Fibroblast of lung (primary cell): Measurements from ENCODE around the gene PDE10A. TPM values are rescaled to one million over a fixed set of nuclear protein-coding genes. Genes with fewer than 3 reads are reported as not detected.

Experiments used
- DNase-seq, 2 donors: peaks; one replicate each; pipeline versions ENCODE4 v3.0.0 to v3.0.0-alpha.2; 2010; ENCODE audit warnings: low read depth in 2 of 2
- H2AFZ ChIP-seq: 2 replicates; pipeline ENCODE4 v1.5.1; 2012; ENCODE audit warnings: low read length, control low read depth, inconsistent platforms
- H3K27ac ChIP-seq: 2 replicates; pipeline ENCODE4 v1.5.1; 2011; ENCODE audit warnings: low read length, control low read depth; ENCODE audit not compliant: insufficient read depth
- H3K27me3 ChIP-seq: 2 replicates; pipeline ENCODE4 v1.5.1; 2011; ENCODE audit warnings: mild to moderate bottlenecking, low read length; ENCODE audit not compliant: control insufficient read depth, insufficient read depth
- H3K36me3 ChIP-seq: 2 replicates; pipeline ENCODE4 v1.5.1; 2011; ENCODE audit warnings: low read length; ENCODE audit not compliant: control insufficient read depth, insufficient read depth
- H3K4me1 ChIP-seq: 2 replicates; pipeline ENCODE4 v1.5.1; 2011; ENCODE audit warnings: low read length; ENCODE audit not compliant: control insufficient read depth, insufficient read depth; ENCODE audit errors: extremely low read depth
- H3K4me2 ChIP-seq: 2 replicates; pipeline ENCODE4 v1.5.1; 2011; ENCODE audit warnings: low read length, control low read depth; ENCODE audit not compliant: insufficient read depth; ENCODE audit errors: extremely low read depth
- H3K4me3 ChIP-seq, 4 experiments: fragments of 200-600 bp in 1 of 4; sonication (generic) in 1 of 4; replicated peaks in 1 of 4; 2 replicates each; pipeline ENCODE4 v1.5.1; 2011 to 2016; ENCODE audit warnings: low read length in 4 of 4, low read depth in 3 of 4, mild to moderate bottlenecking in 3 of 4, control low read depth in 2 of 4, inconsistent platforms in 1 of 4, mixed read lengths in 1 of 4; ENCODE audit not compliant: insufficient read depth in 1 of 4; ENCODE audit errors: control extremely low read depth in 1 of 4
- H3K79me2 ChIP-seq: 2 replicates; pipeline ENCODE4 v1.5.1; 2012; ENCODE audit warnings: mild to moderate bottlenecking, low read length, inconsistent platforms; ENCODE audit not compliant: control insufficient read depth, insufficient read depth
- H3K9ac ChIP-seq: 2 replicates; pipeline ENCODE4 v1.5.1; 2011; ENCODE audit warnings: mild to moderate bottlenecking, low read length, control low read depth; ENCODE audit not compliant: insufficient read depth
- H3K9me3 ChIP-seq: 2 replicates; pipeline ENCODE4 v1.5.1; 2012; ENCODE audit warnings: low read depth, low read length; ENCODE audit not compliant: control insufficient read depth, insufficient read depth
- H4K20me1 ChIP-seq: 2 replicates; pipeline ENCODE4 v1.5.1; 2011; ENCODE audit warnings: low read length; ENCODE audit not compliant: control insufficient read depth, insufficient read depth; ENCODE audit errors: extremely low read depth
- EZH2 ChIP-seq: IDR thresholded peaks from 2 replicates; pipeline ENCODE4 v1.5.1; 2012; ENCODE audit warnings: low read length, control low read depth, mild to moderate bottlenecking; ENCODE audit errors: missing control alignments
- polyA plus RNA-seq, 2 donors: library from polyadenylated mRNA; depleted of rRNA in 1 of 2; stranded (reverse) in 1 of 2; unstranded in 1 of 2; fragments of >200 nt; gene quantifications; 2 replicates each; pipeline ENCODE4 v1.2.1, GENCODE V29; 2011 to 2012; ENCODE audit warnings: missing spikeins in 1 of 2
- total RNA-seq: library from RNA; depleted of rRNA; stranded (reverse); fragments of >200 nt; gene quantifications from 2 replicates; pipeline ENCODE4 v1.2.1, GENCODE V29; 2014
- TF ChIP-seq, protein P1 (sequence below), 2 donors: IDR thresholded peaks in 1 of 2; conservative IDR thresholded peaks in 1 of 2; 1 replicate in 1 of 2; 2 replicates in 1 of 2; pipeline ENCODE4 v1.5.1; 2011 to 2012; ENCODE audit warnings: low read length in 2 of 2, control low read depth in 1 of 2, inconsistent platforms in 1 of 2, low read depth in 1 of 2, mild to moderate bottlenecking in 1 of 2

The PDE10A gene
- total and polyA plus RNA-seq, 2 donors (not counting 1 experiment from before 2014, with no cell fraction given): under 0.01 to 0.19 TPM

DNA sequence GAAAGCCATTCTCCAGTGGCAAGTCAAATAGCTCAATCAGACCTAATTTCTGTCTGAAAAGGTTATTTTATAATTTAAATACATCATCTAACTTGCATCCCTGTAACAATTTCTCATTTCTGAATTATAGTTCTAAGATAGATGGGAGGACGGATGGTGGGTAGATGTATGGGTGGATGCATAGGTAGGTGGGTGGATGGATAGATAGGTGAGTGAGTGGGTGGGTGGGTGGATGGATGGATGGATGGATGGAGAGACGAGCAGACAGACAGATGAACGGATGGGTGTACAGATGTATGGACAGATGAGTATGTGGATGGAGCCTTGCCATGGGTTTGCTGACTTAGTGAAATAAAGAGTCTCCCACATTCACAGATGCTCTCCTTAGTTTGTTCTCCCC, 20.0 kb downstream of the PDE10A start:
- H3K27me3 ChIP-seq: no peaks in the 10 kb centered on the region
- H4K20me1 ChIP-seq: no peaks in the 10 kb centered on the region
- H3K4me2 ChIP-seq: no peak overlapping the region
- no peak overlapping the region for H3K9ac ChIP-seq
- no peaks in the 10 kb centered on the region for H3K4me1 ChIP-seq
- TF ChIP-seq, protein P1, sequence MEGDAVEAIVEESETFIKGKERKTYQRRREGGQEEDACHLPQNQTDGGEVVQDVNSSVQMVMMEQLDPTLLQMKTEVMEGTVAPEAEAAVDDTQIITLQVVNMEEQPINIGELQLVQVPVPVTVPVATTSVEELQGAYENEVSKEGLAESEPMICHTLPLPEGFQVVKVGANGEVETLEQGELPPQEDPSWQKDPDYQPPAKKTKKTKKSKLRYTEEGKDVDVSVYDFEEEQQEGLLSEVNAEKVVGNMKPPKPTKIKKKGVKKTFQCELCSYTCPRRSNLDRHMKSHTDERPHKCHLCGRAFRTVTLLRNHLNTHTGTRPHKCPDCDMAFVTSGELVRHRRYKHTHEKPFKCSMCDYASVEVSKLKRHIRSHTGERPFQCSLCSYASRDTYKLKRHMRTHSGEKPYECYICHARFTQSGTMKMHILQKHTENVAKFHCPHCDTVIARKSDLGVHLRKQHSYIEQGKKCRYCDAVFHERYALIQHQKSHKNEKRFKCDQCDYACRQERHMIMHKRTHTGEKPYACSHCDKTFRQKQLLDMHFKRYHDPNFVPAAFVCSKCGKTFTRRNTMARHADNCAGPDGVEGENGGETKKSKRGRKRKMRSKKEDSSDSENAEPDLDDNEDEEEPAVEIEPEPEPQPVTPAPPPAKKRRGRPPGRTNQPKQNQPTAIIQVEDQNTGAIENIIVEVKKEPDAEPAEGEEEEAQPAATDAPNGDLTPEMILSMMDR (conservative IDR thresholded peaks at IDR 0.05 in 1 of 2, IDR thresholded peaks at IDR 0.05 in 1 of 2; ENCODE audit: low read depth in 1 of 2, low read length in 2 of 2): no peak
- TF ChIP-seq EZH2: no peak
- no peak overlapping the region for H3K27ac ChIP-seq
- H3K36me3 ChIP-seq: no peaks in the 10 kb centered on the region
- H3K4me3 ChIP-seq: no peak overlapping the region
- no peaks in the 10 kb centered on the region for H3K9me3 ChIP-seq
- no peak for DNase-seq
- no peak overlapping the region for H2AFZ ChIP-seq
- no peaks in the 10 kb centered on the region for H3K79me2 ChIP-seq

DNA sequence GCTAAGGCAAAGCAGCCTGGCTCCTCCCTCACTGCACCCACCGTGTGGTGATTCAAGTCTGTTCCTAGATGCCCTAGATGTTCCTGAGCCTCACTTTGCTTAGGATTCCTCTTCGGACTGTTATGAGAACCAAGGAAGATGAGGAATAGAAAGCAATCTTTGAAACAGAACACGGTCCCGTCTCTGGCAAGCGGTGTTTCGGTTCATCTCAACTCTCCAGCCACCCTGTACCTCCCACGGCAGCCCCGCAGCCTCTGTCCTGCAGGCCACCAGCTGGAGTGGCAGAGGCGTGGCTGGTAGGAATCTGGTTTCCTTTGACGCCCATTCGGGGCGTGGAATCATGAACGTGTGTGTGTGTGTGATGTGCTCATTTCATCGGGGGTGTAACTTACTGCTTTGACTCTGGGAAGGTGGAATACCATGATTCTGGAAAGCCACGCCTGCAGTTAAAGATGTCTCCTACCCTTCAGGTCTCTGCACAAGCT, 21.3 kb downstream of the PDE10A start:
- Histone ChIP-seq H3K4me1 (no peaks in the 10 kb centered on the region), H3K79me2 (no peaks in the 10 kb centered on the region), H3K36me3 (no peaks in the 10 kb centered on the region), H2AFZ (no peak overlapping the region), H3K27me3 (no peaks in the 10 kb centered on the region), H4K20me1 (no peaks in the 10 kb centered on the region), H3K4me3 (no peak overlapping the region), H3K4me2 (no peak overlapping the region), H3K9me3 (no peaks in the 10 kb centered on the region), H3K9ac (no peak overlapping the region), H3K27ac (no peak overlapping the region)
- TF ChIP-seq, protein P1 (conservative IDR thresholded peaks at IDR 0.05 in 1 of 2, IDR thresholded peaks at IDR 0.05 in 1 of 2; ENCODE audit: low read depth in 1 of 2, low read length in 2 of 2): no peak
- no peak for TF ChIP-seq EZH2
- no peak for DNase-seq

DNA sequence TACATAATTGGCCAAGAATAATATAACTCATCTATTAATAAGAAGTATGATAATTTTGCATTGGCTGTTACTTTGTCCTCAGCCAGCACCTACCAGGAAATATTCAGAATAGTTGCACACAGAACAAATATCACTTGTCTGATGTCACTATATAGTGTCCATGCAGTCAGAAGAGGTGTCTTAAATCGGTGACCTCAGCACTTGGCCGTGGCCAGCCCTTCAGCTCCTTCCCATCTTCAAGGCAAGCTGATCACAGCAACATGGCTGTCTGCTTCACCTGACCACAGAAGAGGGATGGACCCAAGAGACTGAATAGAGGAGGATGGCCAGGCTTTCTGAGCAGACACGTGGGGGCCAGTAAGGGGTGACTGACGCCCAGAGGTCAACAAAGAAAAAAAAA, 22.2 kb downstream of the PDE10A start:
- Histone ChIP-seq H4K20me1 (no peaks in the 10 kb centered on the region), H3K79me2 (no peaks in the 10 kb centered on the region), H2AFZ (no peak overlapping the region), H3K36me3 (no peaks in the 10 kb centered on the region), H3K4me3 (no peak overlapping the region), H3K4me2 (no peak overlapping the region), H3K27me3 (no peaks in the 10 kb centered on the region), H3K4me1 (no peaks in the 10 kb centered on the region), H3K27ac (no peak overlapping the region), H3K9me3 (no peaks in the 10 kb centered on the region), H3K9ac (no peak overlapping the region)
- TF ChIP-seq, protein P1 (conservative IDR thresholded peaks at IDR 0.05 in 1 of 2, IDR thresholded peaks at IDR 0.05 in 1 of 2; ENCODE audit: low read depth in 1 of 2, low read length in 2 of 2): no peak
- TF ChIP-seq EZH2: no peak
- DNase-seq: no peak
